ENCODE results near the gene METTL18.
A peak's percentile ranks its signal among the peaks of the same experiment; 100 is the strongest.

Gene METTL18

GRCh38 chr1:169762699-169763098 is 32.0 kb downstream of the METTL18 start (continued):
- TF ChIP-seq, protein P1, sequence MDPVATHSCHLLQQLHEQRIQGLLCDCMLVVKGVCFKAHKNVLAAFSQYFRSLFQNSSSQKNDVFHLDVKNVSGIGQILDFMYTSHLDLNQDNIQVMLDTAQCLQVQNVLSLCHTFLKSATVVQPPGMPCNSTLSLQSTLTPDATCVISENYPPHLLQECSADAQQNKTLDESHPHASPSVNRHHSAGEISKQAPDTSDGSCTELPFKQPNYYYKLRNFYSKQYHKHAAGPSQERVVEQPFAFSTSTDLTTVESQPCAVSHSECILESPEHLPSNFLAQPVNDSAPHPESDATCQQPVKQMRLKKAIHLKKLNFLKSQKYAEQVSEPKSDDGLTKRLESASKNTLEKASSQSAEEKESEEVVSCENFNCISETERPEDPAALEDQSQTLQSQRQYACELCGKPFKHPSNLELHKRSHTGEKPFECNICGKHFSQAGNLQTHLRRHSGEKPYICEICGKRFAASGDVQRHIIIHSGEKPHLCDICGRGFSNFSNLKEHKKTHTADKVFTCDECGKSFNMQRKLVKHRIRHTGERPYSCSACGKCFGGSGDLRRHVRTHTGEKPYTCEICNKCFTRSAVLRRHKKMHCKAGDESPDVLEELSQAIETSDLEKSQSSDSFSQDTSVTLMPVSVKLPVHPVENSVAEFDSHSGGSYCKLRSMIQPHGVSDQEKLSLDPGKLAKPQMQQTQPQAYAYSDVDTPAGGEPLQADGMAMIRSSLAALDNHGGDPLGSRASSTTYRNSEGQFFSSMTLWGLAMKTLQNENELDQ (tag by site-specific recombination; IDR thresholded peaks at IDR 0.05; ENCODE audit: low read depth), result no peak

DNA sequence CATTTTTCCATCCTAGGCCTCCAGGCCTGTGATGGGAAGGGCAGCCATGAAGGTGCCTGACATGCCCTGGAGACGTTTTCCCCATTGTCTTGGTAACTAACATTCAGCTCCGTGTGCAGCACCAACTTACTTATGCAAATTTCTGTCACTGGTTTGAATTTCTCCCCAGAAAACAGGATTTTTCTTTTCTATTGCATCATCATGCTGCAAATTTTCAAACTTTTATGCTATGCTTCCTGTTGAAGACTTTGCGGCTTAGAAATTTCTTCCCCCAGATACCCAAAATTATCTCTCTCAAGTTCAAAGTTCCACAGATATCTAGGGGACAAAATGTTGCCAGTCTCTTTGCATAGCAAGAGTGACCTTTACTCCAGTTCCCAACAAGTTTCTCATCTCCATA is 35.7 kb downstream of the METTL18 start:
- no peak overlapping the region for H3K27ac ChIP-seq (ENCODE audit: extremely low read depth, low read depth, low read length)
- ChIA-PET POLR2A (no interaction called here), CTCF (no interaction called here)
- H3K4me3 ChIP-seq (ENCODE audit: low read depth, low read length), result no peak overlapping the region
- no peaks in the 10 kb centered on the region for H3K36me3 ChIP-seq (ENCODE audit: control insufficient read depth in 2 of 2, insufficient read depth in 1 of 2, low read length in 2 of 2)
- H3K9me3 ChIP-seq (ENCODE audit: control insufficient read depth, insufficient read depth, low read depth, low read length), result no peaks in the 10 kb centered on the region
- H3K4me1 ChIP-seq (ENCODE audit: control insufficient read depth, insufficient read depth, low read length), result no peaks in the 10 kb centered on the region
- TF ChIP-seq ZNF585B (tag by site-specific recombination; IDR thresholded peaks at IDR 0.05) (peak; percentile 3; the same call in 1 of the 2 replicates), KLF9 (tag by site-specific recombination; IDR thresholded peaks at IDR 0.05; ENCODE audit: low read depth) (no peak), ZNF768 (tag by site-specific recombination; IDR thresholded peaks at IDR 0.05) (no peak), ZNF112 (tag by site-specific recombination; IDR thresholded peaks at IDR 0.05) (no peak), ZNF48 (tag by site-specific recombination; IDR thresholded peaks at IDR 0.05) (no peak), HOXC10 (CRISPR knock-in tag; IDR thresholded peaks at IDR 0.05) (no peak), ZNF211 (tag by site-specific recombination; IDR thresholded peaks at IDR 0.05; ENCODE audit: low read depth) (no peak)
- TF ChIP-seq, protein P2, sequence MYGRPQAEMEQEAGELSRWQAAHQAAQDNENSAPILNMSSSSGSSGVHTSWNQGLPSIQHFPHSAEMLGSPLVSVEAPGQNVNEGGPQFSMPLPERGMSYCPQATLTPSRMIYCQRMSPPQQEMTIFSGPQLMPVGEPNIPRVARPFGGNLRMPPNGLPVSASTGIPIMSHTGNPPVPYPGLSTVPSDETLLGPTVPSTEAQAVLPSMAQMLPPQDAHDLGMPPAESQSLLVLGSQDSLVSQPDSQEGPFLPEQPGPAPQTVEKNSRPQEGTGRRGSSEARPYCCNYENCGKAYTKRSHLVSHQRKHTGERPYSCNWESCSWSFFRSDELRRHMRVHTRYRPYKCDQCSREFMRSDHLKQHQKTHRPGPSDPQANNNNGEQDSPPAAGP (tag by site-specific recombination; IDR thresholded peaks at IDR 0.05), result no peak

- POLR2A ChIA-PET, result no interaction called here
- TF ChIP-seq ZNF624 (tag by site-specific recombination; IDR thresholded peaks at IDR 0.05) (no peak), ZNF776 (tag by site-specific recombination; IDR thresholded peaks at IDR 0.05; ENCODE audit: borderline replicate concordance) (no peak), GLIS1 (tag by site-specific recombination; IDR thresholded peaks at IDR 0.05) (no peak)
- TF ChIP-seq, protein P3, sequence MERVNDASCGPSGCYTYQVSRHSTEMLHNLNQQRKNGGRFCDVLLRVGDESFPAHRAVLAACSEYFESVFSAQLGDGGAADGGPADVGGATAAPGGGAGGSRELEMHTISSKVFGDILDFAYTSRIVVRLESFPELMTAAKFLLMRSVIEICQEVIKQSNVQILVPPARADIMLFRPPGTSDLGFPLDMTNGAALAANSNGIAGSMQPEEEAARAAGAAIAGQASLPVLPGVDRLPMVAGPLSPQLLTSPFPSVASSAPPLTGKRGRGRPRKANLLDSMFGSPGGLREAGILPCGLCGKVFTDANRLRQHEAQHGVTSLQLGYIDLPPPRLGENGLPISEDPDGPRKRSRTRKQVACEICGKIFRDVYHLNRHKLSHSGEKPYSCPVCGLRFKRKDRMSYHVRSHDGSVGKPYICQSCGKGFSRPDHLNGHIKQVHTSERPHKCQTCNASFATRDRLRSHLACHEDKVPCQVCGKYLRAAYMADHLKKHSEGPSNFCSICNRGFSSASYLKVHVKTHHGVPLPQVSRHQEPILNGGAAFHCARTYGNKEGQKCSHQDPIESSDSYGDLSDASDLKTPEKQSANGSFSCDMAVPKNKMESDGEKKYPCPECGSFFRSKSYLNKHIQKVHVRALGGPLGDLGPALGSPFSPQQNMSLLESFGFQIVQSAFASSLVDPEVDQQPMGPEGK (tag by site-specific recombination; IDR thresholded peaks at IDR 0.05), result no peak
- no peaks in the 10 kb centered on the region for H3K9me3 ChIP-seq (ENCODE audit: control insufficient read depth, insufficient read depth, low read depth, low read length)
- CTCF ChIA-PET, result no interaction called here
- no peaks in the 10 kb centered on the region for H3K36me3 ChIP-seq (ENCODE audit: control insufficient read depth in 2 of 2, insufficient read depth in 1 of 2, low read length in 2 of 2)
- H3K4me1 ChIP-seq (ENCODE audit: control insufficient read depth, insufficient read depth, low read length), result no peaks in the 10 kb centered on the region
- H3K4me3 ChIP-seq (ENCODE audit: low read depth, low read length), result no peak overlapping the region
- no peak overlapping the region for H3K27ac ChIP-seq (ENCODE audit: extremely low read depth, low read depth, low read length)
These were observed 41.2 kb downstream of the METTL18 start for GRCh38 chr1:169753549-169753948.

GRCh38 chr1:169750041-169750440 is 44.7 kb downstream of the METTL18 start:
- CTCF ChIA-PET, result interaction anchor here (0.7 kb wide), 1 partner anchor 10 kb away, joined by 3 read pairs; no protein-coding TSS in a partner anchor
- POLR2A ChIA-PET, result no interaction called here
- H3K9me3 ChIP-seq (ENCODE audit: control insufficient read depth, insufficient read depth, low read depth, low read length), result no peaks in the 10 kb centered on the region
- TF ChIP-seq TCF7L2 (IDR thresholded peaks at IDR 0.05; ENCODE audit: borderline replicate concordance, low read depth, low read length) (no peak), ZNF692 (tag by site-specific recombination; IDR thresholded peaks at IDR 0.05) (no peak), CTCF (tag by site-specific recombination; IDR thresholded peaks at IDR 0.05) (no peak), ZNF626 (tag by site-specific recombination; IDR thresholded peaks at IDR 0.05) (no peak), ZNF211 (tag by site-specific recombination; IDR thresholded peaks at IDR 0.05; ENCODE audit: low read depth) (no peak), KLF9 (tag by site-specific recombination; IDR thresholded peaks at IDR 0.05; ENCODE audit: low read depth) (no peak), ZNF423 (tag by site-specific recombination; IDR thresholded peaks at IDR 0.05) (no peak)
- H3K27ac ChIP-seq (ENCODE audit: extremely low read depth, low read depth, low read length), result no peak overlapping the region
- no peaks in the 10 kb centered on the region for H3K36me3 ChIP-seq (ENCODE audit: control insufficient read depth in 2 of 2, insufficient read depth in 1 of 2, low read length in 2 of 2)
- H3K4me1 ChIP-seq (ENCODE audit: control insufficient read depth, insufficient read depth, low read length), result no peaks in the 10 kb centered on the region
- no peak overlapping the region for H3K4me3 ChIP-seq (ENCODE audit: low read depth, low read length)

Measured in HEK293 (cell line).